Measurements from ENCODE around the gene RNF123.

The RNF123 gene

GRCh38 chr3:49646236-49646635 is 43.1 kb upstream of the RNF123 start:
- no peak overlapping the region for H3K27ac ChIP-seq
- H3K27me3 ChIP-seq: no peaks in the 10 kb centered on the region
- DNase-seq: no peak
- no peak overlapping the region for H3K4me3 ChIP-seq
- no peaks in the 10 kb centered on the region for H3K36me3 ChIP-seq
- TF ChIP-seq CTCF (IDR thresholded peaks at IDR 0.05): no peak
- no peaks in the 10 kb centered on the region for H3K9me3 ChIP-seq
- peaks cover 0 to 17% (median 7%) of the 10 kb centered on the region in 4 donors for H3K4me1 ChIP-seq
- intact Hi-C loops (cut with DNase I; ENCODE audit: low total_unique reads): no loop called here

- H3K4me3 ChIP-seq: no peak overlapping the region
- no peak overlapping the region for H3K27ac ChIP-seq
- TF ChIP-seq CTCF (IDR thresholded peaks at IDR 0.05): no peak
- no peaks in the 10 kb centered on the region for H3K9me3 ChIP-seq
- H3K27me3 ChIP-seq: no peaks in the 10 kb centered on the region
- no peak for DNase-seq
- H3K4me1 ChIP-seq: peaks cover 0 to 13% (median 7%) of the 10 kb centered on the region in 4 donors
- H3K36me3 ChIP-seq: peaks cover 0 to 10% (median 0%) of the 10 kb centered on the region in 3 donors
- intact Hi-C loops (cut with DNase I; ENCODE audit: low total_unique reads): no loop called here
These were observed 41.6 kb upstream of the RNF123 start for GRCh38 chr3:49647741-49648140.

GRCh38 chr3:49648354-49649019 is 40.9 kb upstream of the RNF123 start:
- TF ChIP-seq CTCF (IDR thresholded peaks at IDR 0.05): no peak
- DNase-seq: no peak
- intact Hi-C loops (cut with DNase I; ENCODE audit: low total_unique reads): no loop called here
- Histone ChIP-seq H3K36me3 (peaks cover 0 to 13% (median 0%) of the 10 kb centered on the region in 3 donors), H3K27ac (no peak overlapping the region), H3K27me3 (no peaks in the 10 kb centered on the region), H3K4me3 (no peak overlapping the region), H3K9me3 (no peaks in the 10 kb centered on the region), H3K4me1 (peaks cover 0 to 13% (median 7%) of the 10 kb centered on the region in 4 donors)

- no peak for TF ChIP-seq CTCF (IDR thresholded peaks at IDR 0.05)
- intact Hi-C loops (cut with DNase I; ENCODE audit: low total_unique reads): no loop called here
- H3K4me1 ChIP-seq: peaks cover 0 to 13% (median 7%) of the 10 kb centered on the region in 4 donors
These were observed 39.8 kb upstream of the RNF123 start for GRCh38 chr3:49649576-49649975.

GRCh38 chr3:49650177-49650576 is 39.2 kb upstream of the RNF123 start:
- no peak for DNase-seq
- peaks cover 0 to 13% (median 7%) of the 10 kb centered on the region in 4 donors for H3K4me1 ChIP-seq
- H3K27me3 ChIP-seq: no peaks in the 10 kb centered on the region
- peaks cover 0 to 13% (median 0%) of the 10 kb centered on the region in 3 donors for H3K36me3 ChIP-seq
- no peak overlapping the region for H3K4me3 ChIP-seq
- TF ChIP-seq CTCF (IDR thresholded peaks at IDR 0.05): no peak
- H3K27ac ChIP-seq: no peak overlapping the region
- intact Hi-C loops (cut with DNase I; ENCODE audit: low total_unique reads): no loop called here
- H3K9me3 ChIP-seq: no peaks in the 10 kb centered on the region

More at GRCh38 chr3:49649576-49649975, 39.8 kb upstream of the RNF123 start:
- DNase-seq: no peak
- H3K36me3 ChIP-seq: peaks cover 0 to 13% (median 0%) of the 10 kb centered on the region in 3 donors
- H3K4me3 ChIP-seq: no peak overlapping the region
- no peaks in the 10 kb centered on the region for H3K9me3 ChIP-seq
- no peaks in the 10 kb centered on the region for H3K27me3 ChIP-seq
- H3K27ac ChIP-seq: no peak overlapping the region
